T-helper 1 cell (primary cell): ENCODE results near the gene HRK.

Experiments used
- DNase-seq, 5 donors: peaks; one replicate each; pipeline ENCODE4 v3.0.0-alpha.2; 2012 to 2020

Gene HRK

DNA sequence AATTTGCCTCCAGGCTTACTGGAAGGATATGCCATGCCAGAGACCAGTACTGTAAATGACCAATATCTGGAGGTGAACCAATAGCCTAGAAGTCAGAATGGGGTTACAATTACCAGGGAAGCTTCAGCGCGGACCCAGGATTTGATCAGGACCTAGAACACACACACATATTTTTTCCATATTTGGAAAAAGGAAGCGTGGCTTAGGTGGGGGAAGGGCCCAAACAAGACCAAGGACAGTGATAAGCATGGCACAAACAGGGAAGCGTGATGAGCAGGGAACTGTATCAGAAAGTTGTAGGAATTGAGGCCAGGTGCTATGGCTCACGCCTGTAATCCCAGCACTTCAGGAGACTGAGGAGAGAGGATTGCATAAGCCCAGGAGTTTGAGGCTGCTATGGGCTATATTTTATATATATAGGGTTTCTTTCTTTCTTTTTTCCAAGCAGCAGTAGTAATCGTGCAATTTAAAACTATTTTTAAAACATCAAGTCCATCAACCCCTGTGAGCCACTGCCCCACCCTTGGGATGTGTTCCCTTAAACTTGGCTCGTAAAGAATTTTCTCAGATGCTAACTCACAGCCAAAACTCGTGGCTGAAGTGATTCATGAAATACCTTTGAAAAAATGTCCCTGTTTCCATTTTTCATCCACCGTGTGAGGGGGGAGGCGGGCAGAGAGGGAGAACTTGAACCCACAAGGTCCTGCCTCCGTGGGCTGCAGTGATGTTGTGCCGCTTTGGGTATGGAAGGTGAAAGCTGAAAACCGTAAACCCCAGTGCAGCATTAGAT, 16.7 kb downstream of the HRK start:
- DNase-seq: no peak

DNA sequence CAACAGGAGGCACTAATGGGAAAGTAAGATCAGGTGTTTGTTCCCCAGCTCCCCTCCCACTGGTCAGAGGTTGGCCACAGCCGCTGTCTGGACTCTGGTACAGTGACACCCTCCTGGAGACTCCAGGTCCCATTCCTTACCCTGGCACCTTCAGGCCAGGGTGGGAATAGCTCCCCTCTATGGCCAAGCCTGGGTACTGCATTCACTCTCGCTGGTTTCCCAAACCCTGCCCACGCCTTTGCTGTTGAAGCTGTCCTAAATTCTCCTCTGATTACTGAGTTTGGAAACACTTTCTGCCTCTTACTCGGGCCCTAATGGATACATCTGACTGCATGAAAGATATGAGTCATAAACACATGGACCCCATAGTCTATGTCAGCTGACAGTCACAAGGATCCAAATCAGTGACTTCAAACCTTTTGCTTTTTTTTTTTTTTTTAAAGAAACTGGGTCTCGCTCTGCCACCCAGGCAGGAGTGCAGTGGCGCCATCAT, 17.9 kb downstream of the HRK start:
- DNase-seq: no peak

DNA sequence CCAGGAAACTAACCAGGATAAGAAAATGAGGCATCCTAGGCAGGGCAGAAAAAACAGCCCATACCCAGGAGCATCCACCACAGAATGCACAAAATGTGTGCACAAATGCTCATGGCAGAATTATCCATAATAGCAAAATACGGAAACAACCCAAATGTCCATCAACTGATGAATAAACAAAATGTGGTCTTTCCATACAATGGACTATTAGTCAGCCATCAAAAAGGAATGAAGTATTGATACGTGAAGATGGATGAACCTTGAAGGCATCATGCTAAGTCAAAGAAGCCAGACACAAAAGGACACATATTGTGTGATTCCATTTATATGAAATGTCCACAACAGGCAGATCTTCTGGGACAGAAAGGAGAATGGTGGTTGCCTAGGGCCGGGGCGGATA, 19.1 kb downstream of the HRK start:
- no peak for DNase-seq

DNA sequence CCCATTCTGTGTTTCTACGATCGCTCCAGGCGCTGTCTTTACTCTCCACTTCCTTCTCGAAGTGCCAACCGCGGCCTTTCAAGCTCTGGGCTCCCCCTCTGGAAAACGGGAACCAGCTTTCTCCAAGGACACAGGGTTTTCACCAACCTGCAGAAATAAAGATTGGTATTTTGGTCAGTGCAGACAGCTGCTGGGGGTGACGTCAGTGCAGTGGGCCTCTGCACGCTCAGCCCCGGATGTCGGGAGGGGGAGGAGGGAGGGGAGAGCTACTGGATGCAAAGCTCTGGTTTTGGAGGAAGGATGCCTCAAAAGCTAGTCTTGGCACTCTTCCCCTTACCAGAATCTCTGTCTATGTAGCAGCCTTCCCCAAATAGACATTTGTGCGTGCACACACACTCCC, 19.9 kb downstream of the HRK start:
- peak in 1 of 5 donors; percentile 56 for DNase-seq

DNA sequence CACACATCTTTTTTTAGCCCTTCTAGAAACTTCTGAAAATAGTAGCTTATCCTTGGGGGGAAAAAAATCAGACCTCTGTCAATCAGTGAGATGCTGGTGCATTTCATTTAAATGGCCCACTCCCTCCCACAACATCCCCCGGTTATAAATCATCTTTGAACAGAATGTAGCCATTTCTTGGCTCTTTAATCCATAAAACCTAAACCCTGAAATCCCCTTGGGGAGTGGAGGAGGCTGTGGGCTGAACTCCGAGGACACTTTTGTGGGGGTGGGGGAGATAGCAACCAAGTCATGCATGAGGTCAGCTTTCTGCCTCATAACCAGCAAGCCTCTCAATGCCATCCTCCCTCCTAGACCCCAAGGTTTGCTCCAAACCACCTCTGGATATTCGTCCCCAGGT, 21.0 kb downstream of the HRK start:
- no peak for DNase-seq

DNA sequence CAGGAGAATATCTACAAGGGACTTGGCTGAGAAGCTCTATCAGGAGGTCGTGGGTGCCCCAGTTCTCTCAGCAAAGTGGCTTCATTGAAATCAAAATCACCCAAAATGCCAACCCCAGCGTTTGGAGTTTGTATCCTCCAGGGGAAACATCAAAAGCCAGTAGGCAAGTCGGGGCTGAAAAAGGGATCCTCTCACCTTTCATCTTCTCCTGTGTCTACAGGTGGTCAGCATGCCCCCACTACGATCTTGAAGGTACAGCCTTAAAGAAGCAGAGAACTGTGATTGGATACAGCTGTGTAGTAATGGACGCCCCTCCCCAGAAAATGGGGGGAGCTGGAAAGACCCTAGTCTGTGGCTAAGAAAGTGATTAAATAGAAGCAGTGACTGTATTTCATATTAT, 22.2 kb downstream of the HRK start:
- no peak for DNase-seq

DNA sequence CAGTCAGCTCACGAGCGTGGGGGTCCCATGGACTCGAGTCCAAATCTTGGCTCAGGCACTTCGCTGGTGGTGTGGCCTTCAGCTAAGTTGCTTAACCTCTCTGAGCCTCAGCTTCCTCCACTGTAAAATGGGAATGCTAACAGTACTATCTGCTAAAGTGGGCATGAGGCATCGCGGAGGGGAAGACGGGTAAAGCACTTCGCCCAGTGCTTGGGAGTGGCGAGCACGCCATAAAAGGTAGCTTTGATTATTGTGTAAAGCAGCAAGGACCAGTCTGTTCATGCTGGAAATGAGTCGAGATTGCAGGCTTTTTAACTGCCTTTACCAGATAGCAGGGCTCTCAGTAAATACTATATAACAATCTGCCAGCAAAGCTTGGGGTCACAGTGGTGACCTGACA, 24.5 kb downstream of the HRK start:
- DNase-seq: no peak

DNA sequence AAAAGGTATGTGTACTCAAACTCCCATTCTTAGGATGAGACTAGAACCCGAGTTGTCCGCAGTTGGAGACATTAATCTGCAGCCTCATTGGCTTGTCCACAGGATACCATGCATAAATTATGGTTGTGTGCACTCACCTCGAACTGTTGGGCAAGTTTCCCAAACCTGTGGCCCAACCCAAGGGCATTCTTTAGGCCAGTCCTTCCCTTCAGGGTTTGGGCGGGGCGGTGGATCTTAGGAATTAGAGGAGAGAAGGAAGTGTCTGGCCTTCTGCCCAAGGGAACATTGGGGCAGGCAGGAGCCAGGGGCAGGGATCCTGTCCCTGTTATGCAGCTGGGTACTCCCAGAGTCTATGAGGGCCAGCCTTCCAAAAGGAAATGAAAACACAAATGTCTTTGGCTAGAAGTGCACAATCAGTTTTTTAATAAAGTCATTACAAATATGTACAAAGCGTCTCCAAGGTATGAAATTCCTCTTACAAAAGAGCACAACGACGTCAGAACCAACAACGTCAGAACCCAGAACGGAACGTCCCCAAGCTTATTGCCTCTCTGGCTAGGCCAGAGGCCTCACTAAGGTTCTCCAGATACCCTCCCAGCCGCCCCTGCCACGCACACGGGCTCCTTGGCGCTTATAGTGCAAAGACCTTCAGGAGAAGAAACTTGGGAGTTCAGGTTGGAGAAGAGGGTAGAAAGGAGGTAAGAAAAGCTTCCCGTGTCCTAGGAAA, 25.3 kb downstream of the HRK start:
- no peak for DNase-seq

DNA sequence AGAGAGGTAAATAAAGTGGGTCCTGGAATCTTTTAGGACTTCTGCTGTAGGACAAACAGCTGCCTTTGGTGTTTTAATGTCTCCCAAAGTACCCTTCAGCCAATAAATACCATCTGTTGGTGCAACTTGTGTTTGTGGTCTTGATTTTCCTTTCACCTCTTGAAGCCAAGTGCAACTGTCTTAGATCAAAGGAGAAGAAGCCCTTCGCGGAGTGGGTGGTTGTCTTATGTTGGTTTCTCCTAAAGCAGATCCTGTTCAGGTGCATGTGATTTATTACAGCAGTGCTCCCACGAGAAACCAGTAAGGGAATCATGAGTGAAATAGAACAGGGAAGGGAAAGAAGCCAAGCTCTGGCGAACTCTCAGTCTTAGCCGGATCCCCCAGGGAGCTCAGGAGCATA, 27.7 kb downstream of the HRK start:
- DNase-seq: no peak

DNA sequence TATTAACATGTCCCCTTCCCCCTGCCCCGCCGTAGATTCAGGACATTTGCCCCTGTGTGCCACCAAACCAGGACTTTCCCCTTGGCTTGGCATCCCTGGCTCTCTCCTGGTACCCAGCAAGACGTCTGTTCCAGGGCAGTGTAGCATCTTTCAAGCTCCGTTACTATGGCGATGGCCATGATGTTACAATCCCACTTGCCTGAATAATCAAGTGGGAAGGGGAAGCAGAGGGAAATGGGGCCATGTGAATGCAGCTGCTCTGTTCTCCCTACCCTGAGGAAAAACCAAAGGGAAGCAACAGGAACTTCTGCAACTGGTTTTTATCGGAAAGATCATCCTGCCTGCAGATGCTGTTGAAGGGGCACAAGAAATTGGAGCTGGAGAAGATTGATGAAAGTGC, 28.9 kb downstream of the HRK start:
- DNase-seq: no peak

DNA sequence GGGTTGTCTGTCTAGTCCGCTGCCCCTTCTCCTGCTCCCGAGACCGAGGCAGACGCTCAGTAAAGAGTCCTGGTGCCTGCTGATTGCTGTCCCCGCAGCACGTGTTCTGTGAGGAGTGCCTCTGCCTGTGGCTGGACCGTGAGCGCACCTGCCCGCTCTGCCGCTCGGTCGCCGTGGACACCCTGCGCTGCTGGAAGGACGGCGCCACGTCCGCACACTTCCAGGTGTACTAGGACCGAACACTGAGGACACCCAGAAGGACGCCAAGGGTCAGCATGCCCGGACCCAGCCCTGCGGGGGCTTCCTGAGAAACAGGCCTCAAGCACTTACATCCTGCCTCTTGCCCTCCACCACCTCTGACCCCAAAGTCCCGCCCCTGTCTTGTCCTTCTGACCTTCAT, 32.0 kb downstream of the HRK start:
- no peak for DNase-seq

DNA sequence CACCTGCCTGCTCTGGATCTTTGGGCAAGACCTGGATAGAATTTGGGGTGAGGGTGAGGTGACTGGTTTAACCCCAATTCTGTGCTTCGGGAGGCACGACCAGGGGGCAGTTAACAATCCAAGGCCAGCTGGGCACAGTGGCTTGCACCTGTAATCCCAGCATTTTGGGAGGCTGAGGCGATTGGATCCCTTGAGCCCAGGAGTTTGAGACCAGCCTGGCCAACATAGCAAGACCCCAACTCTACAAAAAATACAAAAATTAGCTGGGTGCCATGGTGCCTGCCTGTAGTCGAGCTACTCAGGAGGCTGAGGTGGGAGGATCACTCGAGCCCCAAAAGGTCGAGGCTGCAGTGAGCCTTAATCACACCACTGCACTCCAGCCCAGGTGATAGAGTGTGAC, 38.2 kb downstream of the HRK start:
- no peak for DNase-seq

DNA sequence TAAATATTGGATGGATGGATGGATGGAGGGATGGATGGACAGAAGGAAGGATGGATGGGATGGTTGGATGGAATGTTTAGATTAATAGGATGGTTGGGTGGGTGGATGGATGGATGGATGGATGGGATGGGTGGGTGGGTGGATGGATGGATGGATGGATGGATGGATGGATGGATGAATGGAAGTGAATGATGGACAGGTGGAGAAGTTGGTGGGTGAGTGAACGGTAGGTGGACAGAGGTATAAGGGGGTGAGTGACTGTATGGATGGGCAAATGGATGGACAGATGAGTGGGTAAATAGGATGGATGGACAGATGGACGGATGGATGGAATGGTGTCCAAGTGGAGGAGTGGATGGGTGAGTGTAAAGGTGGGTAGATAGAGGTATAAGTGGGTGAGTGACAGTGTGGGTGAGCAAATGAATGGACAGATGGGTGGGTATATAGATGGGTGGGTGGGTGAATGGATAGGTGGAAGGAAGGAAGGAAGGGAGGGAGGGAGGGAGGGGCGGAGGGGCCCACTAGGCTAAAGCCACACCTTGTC, 41.9 kb downstream of the HRK start:
- DNase-seq: no peak

DNA sequence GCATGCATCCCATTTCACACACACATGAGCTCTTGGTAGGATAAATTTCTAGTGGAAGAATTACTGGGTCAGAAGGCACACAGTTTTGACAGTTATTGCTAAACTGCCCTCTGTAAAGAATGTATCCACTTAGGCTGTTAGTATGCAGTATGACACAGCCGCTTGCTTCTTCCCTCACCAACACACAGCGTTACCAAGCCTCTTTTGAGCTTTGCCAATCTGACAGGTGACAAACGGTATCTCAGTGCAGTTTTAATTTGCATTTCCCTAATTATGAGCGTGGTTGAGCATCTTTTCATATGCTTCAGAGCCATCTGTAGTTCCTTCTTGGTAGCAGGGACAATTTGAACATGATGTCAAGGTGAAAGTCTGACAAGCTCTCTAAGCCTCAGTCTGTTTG, 42.9 kb downstream of the HRK start:
- DNase-seq: no peak

DNA sequence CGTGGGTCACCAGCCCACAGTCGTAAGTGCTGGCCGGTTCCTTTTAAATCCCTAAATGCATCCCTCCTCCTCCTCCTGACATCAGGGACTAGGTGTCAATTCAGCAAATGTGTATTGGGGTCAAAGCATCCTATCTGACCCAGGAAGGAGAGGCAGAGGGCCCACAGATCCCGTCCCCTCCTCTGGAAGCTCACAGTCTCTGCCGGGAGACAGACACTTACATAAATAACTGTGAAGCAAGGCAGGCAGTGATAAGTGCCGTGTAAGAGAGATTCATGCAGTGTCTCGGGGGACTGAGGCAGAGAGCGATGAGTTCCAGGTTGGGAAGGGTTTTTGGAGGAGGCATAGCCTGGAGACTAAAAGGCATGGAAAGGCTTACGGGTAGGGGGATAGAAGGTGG, 44.1 kb downstream of the HRK start:
- DNase-seq: no peak

DNA sequence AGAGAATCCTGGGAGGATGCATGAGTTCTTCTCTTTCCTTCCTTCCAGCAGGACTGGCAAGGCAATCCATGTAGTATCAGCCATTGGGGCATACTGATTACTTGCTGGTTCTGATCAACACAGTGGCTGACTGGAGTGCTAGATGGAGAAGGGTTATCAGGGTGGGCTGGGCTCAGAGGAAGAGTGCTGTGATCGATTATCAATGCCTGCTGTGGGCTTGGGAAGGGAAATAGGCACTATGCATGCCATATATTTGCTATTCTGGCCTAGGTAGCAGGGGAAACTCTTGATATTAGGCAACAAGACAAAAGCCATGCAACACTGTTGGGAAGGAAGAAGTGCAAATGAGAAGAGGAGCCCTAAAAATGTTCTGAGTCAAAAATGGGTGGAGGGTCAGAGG, 45.8 kb downstream of the HRK start:
- DNase-seq: no peak

DNA sequence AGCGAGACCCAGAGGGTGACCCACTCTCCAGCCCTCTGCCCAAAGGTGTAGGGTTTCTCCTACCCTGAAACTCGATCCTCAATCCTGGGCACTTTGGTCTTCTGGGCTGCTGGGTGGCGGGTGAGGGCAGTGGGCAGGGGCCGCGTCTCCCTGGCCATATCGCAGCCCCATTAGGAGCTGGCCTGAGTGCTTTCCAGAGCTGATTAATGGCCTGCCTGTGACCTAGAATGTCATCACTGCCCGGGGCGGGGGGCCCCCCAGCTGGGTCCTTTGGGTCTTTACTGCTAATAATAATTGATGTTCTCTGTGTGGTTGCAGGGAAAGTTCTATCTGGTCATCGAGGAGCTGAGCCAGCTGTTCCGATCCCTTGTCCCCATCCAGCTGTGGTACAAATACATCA, 47.8 kb downstream of the HRK start:
- no peak for DNase-seq

DNA sequence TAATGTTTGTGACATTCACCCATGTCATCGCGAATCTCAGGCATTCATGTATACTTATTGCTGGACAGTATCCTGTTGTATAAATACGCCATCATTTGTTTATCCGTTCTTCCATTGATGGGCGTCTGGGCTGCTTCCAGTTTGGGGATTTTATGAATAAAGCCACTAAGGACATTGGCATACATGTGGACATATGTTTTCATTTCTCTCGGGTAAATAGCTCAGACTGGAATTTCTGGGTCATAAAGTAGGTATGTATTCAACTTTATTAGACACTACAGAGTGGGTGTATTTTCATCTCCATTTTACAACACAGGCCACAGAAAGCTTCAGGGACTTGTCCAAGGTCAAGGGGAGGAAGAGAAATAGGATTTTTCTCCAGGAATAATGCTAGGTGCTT, 48.9 kb downstream of the HRK start:
- DNase-seq: no peak

DNA sequence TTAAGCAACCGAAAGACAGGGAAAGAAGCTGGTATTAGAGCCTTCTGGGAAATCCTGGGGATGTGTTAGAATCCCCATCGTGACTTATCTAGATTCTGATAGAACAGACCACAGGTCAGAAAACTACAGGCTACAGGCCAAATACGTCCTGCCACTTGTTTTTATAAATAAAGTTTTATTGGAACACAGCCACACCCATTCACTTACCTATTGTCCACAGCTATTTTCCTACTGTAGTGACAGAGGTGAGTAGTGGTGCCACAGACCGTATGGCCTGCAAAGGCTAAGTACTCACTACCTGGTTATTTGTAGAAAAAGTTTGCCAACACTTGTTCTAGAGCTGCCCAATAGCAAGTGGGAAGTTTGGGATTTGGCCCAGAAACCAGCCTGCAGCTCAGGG, 53.8 kb downstream of the HRK start:
- DNase-seq: no peak

DNA sequence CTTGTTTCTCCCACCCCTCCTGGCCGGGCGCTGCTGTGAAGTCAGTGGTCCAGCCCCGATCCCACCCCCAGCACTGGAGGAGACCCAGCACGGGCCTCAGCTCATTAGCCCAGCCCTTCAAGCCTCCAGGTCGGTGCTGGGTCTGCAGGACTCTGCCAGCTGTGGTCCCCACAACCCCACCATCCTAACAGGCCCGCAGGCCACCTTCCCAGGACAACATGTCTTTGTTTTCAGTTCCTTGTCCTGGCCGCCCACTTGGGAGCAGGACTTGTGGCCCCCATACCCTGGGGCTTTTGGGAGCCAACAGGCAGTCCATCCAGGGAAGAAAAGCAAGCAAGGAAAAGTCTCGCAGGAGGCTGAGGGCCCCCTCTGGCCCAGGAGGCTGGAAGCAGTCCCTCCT, 60.0 kb downstream of the HRK start:
- DNase-seq: no peak

DNA sequence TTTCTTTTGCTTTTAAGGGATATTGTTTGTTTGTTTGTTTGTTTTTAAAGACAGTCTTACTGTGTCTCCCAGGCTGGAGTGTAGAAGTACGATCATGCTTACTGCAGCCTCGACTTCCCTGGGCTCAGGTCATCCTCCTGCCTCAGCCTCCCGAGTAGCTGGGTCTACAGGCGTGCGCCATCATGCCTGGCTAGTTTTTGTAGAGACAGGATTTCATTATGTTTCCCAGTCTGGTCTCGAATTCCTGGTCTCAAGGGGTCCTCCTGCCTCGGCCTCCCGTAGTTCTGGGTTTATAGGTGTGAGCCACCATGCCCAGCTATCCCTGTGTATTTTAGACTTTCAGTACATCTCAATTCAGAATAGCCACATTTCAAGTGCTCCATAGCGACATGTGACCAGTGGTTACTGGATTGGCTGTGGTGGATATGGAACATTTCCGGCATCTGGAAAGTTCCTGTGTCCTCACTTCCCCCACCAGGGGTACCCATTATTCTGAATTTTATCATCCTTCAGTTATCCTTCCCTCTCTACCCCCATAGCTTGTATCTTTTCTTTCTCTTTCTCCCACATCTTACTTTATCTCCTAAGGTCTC, 61.1 kb downstream of the HRK start:
- DNase-seq: no peak

DNA sequence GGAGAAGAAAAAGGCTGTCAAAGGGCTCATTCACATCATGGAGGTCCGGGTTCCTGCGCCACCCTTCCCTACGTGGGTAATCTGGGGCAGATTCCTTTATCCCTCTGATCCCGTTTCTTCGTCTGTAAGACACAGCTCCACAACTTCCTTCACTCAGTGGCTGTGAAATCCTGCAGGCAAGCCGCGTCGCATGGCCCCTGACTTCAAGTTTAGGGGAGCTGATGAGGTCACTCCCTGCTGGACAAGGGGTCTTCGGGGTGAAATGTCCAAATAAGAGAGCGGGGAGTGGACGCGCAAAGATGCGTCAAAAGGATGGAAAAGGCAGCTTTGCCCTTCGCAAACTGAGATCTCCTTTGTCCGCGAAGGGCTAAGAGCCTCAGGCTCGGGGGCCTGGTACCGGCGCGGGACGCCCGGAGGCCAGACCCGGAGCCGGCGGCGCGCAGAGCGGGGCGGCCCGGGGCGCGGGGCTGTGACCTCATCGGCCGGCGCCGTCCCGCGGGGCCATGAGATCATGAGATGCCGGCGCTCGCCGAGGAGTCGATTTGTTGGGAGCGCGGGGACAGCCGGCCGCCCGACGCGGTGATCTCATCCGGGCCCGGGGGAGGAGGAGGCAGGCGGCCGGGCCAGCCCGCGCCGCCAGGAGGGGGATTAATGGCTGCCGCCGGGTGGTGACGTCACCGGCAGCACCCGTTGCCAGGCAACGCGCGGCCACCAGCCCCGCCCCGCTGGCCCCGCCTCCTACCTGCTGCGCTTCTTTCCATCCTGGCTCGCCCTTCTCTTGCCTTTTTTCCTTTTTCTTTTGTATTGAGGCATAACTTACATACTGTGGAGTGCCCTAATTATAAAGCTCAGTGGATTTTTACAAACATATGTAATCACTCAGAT, 62.1 kb downstream of the HRK start:
- DNase-seq: peak; percentile 87 to 94 (median 89)
